HL-60 (cell line): ENCODE results near the gene NFASC.

Source experiments
- DNase-seq, 2 experiments: peaks; one replicate each; pipeline ENCODE4 v3.0.0-alpha.2; 2010 to 2020; ENCODE audit warnings: low read depth in 1 of 2, low spot score in 1 of 2
- H3K27ac ChIP-seq: fragments of 250-450 bp; sonication (Bioruptor Pico); replicated peaks from 2 replicates; pipeline ENCODE4 v1.5.1; 2020; ENCODE audit warnings: mild to moderate bottlenecking, moderate library complexity
- H3K27me3 ChIP-seq: fragments of 250-450 bp; sonication (Bioruptor Pico); 2 replicates; pipeline ENCODE4 v1.5.1; 2021; ENCODE audit warnings: mild to moderate bottlenecking, moderate library complexity; ENCODE audit not compliant: insufficient read depth, poor library complexity, severe bottlenecking
- H3K4me3 ChIP-seq: replicated peaks from 2 replicates; pipeline ENCODE4 v1.5.1; 2011; ENCODE audit warnings: mild to moderate bottlenecking, control low read depth, low read length; ENCODE audit not compliant: insufficient read depth
- CTCF ChIP-seq: IDR thresholded peaks from one replicate; pipeline ENCODE4 v1.5.1; 2011; ENCODE audit warnings: low read length, control low read depth, inconsistent platforms; ENCODE audit not compliant: insufficient read depth
- GABPA ChIP-seq: IDR thresholded peaks from 2 replicates; pipeline ENCODE4 v1.6.1; 2012; ENCODE audit warnings: low read depth
- POLR2AphosphoS5 ChIP-seq: IDR thresholded peaks from 2 replicates; pipeline ENCODE4 v1.6.1; 2012; ENCODE audit warnings: low read depth
- REST ChIP-seq: IDR thresholded peaks from 2 replicates; pipeline ENCODE4 v1.6.1; 2012; ENCODE audit warnings: low read depth; ENCODE audit not compliant: insufficient replicate concordance
- SPI1 ChIP-seq: IDR thresholded peaks from 2 replicates; pipeline ENCODE4 v1.6.1; 2012; ENCODE audit warnings: low read depth, mild to moderate bottlenecking, borderline replicate concordance

NFASC gene

GRCh38 chr1:204880906-204881305 is 10.2 kb downstream of the NFASC start:
- H3K4me3 ChIP-seq, result no peak overlapping the region
- TF ChIP-seq SPI1, result no peak
- no peak for TF ChIP-seq CTCF
- TF ChIP-seq POLR2AphosphoS5, result no peak
- TF ChIP-seq GABPA, result no peak
- TF ChIP-seq REST, result no peak
- peaks cover 2% of the 10 kb centered on the region for H3K27me3 ChIP-seq
- no peak for DNase-seq
- H3K27ac ChIP-seq, result no peak overlapping the region

- DNase-seq, result no peak
- H3K27ac ChIP-seq, result no peak overlapping the region
- no peak for TF ChIP-seq REST
- no peak for TF ChIP-seq CTCF
- no peak for TF ChIP-seq GABPA
- no peak for TF ChIP-seq POLR2AphosphoS5
- no peak for TF ChIP-seq SPI1
- no peak overlapping the region for H3K4me3 ChIP-seq
- peaks cover 5% of the 10 kb centered on the region for H3K27me3 ChIP-seq
Observed at GRCh38 chr1:204882479-204882878, 11.8 kb downstream of the NFASC start.

GRCh38 chr1:204883405-204883804 is 12.7 kb downstream of the NFASC start:
- Histone ChIP-seq H3K4me3 (no peak overlapping the region), H3K27me3 (peaks cover 5% of the 10 kb centered on the region), H3K27ac (no peak overlapping the region)
- DNase-seq, result no peak
- TF ChIP-seq GABPA (no peak), CTCF (no peak), POLR2AphosphoS5 (no peak), SPI1 (no peak), REST (no peak)
